ENCODE results near the gene NUP98.

Gene NUP98

GRCh38 chr11:3671334-3672254 lies 125.8 kb downstream of the NUP98 start, which contains the start of gene CHRNA10:
CHRNA10 (minus strand) TSS chr11:3671384; CDS start chr11:3671312, 72 bp downstream.
- TF ChIP-seq, protein P1, sequence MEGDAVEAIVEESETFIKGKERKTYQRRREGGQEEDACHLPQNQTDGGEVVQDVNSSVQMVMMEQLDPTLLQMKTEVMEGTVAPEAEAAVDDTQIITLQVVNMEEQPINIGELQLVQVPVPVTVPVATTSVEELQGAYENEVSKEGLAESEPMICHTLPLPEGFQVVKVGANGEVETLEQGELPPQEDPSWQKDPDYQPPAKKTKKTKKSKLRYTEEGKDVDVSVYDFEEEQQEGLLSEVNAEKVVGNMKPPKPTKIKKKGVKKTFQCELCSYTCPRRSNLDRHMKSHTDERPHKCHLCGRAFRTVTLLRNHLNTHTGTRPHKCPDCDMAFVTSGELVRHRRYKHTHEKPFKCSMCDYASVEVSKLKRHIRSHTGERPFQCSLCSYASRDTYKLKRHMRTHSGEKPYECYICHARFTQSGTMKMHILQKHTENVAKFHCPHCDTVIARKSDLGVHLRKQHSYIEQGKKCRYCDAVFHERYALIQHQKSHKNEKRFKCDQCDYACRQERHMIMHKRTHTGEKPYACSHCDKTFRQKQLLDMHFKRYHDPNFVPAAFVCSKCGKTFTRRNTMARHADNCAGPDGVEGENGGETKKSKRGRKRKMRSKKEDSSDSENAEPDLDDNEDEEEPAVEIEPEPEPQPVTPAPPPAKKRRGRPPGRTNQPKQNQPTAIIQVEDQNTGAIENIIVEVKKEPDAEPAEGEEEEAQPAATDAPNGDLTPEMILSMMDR (IDR thresholded peaks at IDR 0.05; ENCODE audit: low read depth, low read length): no peak
- no peak within 1 kb of the TSS for H3K4me3 ChIP-seq (ENCODE audit: low read depth, low read length)

GRCh38 chr11:3669742-3670183 lies 127.6 kb downstream of the NUP98 start:
- H3K4me3 ChIP-seq (ENCODE audit: low read depth, low read length): no peak overlapping the region
- TF ChIP-seq, protein P1 (IDR thresholded peaks at IDR 0.05; ENCODE audit: low read depth, low read length): no peak

GRCh38 chr11:3669128-3669527 lies 128.2 kb downstream of the NUP98 start:
- TF ChIP-seq, protein P1 (IDR thresholded peaks at IDR 0.05; ENCODE audit: low read depth, low read length): no peak
- H3K4me3 ChIP-seq (ENCODE audit: low read depth, low read length): no peak overlapping the region

GRCh38 chr11:3667149-3668035 lies 130.0 kb downstream of the NUP98 start:
- no peak overlapping the region for H3K4me3 ChIP-seq (ENCODE audit: low read depth, low read length)
- TF ChIP-seq, protein P1 (IDR thresholded peaks at IDR 0.05; ENCODE audit: low read depth, low read length): no peak

DNA sequence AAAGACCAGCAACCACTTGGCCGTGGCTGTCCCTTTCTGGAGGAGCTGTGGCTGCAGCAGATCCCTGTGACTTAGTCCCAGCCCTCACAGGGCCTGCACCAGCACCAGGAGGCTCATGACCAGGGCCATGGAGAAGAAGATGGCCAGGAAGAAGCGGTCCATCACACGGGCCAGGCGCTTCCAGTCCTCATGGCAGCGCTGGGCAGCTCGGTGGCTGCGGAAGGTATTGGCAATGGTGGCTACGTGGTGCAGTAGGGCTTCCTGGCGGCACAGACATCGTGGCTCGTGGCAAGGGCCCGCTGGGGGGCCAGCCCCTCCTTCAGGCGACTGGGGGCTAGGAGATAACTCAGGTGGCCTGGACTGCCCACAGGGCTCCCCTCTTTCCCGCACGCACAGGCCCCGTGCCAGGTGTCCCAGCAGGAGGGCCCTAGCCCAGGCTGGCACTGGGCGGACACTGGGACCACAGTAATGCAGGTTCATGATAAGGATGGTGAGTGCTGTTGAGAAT lies 131.3 kb downstream of the NUP98 start:
- TF ChIP-seq, protein P1 (IDR thresholded peaks at IDR 0.05; ENCODE audit: low read depth, low read length): no peak
- H3K4me3 ChIP-seq (ENCODE audit: low read depth, low read length): no peak overlapping the region

DNA sequence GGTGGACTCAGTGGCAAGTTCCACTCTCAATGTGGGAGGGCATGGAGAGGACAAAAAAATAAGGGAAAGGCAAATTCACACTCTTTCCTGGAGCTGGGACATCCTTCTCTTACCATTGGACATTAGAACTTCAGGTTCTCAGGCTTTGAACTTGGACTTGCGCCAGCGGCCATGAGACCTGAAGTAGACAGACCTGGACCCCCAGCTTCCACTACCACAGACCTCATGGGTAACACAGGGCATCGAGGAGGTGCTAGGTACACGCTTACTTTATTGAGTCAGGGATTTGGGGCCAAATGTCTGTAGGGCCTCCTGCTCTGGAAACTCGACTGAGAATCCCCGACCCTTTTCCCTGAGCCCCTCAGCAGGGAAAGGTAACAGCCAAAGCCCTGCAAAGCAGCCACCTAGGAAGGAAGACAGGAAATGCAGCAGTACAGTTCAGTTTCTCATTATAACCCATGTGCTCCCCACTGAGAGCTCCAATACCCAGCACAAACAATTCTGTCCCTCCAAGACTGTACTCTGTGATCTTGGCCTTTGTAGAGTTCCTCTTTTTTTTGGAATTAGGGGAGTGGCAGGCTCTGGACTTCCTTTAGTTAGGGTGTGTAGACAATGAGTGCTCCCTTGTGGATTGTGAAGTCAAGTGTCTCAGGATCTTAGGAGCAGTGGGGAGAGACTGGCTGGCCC lies 131.9 kb downstream of the NUP98 start:
- TF ChIP-seq, protein P1 (IDR thresholded peaks at IDR 0.05; ENCODE audit: low read depth, low read length): no peak
- no peak overlapping the region for H3K4me3 ChIP-seq (ENCODE audit: low read depth, low read length)

Data from WI38 (cell line).